NCI-H128 (cell line): ENCODE measurements around the gene KCNMB1.
"Not testable (repeated sequence)": the region's sequence is repeated elsewhere in the genome, so short reads cannot be mapped to it uniquely, and the experiment has no call there.

Experiments
- DNase-seq: peaks from one replicate; lab custom pipeline; 2025; ENCODE audit not compliant: unreplicated experiment; lab: John Stamatoyannopoulos, UW

KCNMB1 gene

GRCh38 chr5:170380361-170380951 is 8.7 kb downstream of the KCNMB1 start:
- DNase-seq: no peak

- DNase-seq: no peak
Measured at GRCh38 chr5:170378740-170379139, 10.4 kb downstream of the KCNMB1 start.

- no peak for DNase-seq
Measured at GRCh38 chr5:170377027-170377426, 12.1 kb downstream of the KCNMB1 start.

GRCh38 chr5:170376526-170376925 is 12.6 kb downstream of the KCNMB1 start:
- not testable (repeated sequence) for DNase-seq

GRCh38 chr5:170375283-170375682 is 13.9 kb downstream of the KCNMB1 start:
- no peak for DNase-seq

GRCh38 chr5:170372971-170373370 is 16.2 kb downstream of the KCNMB1 start:
- DNase-seq: no peak

GRCh38 chr5:170368586-170368985 is 20.6 kb downstream of the KCNMB1 start:
- DNase-seq: no peak

GRCh38 chr5:170366276-170366675 is 22.9 kb downstream of the KCNMB1 start:
- DNase-seq: no peak

GRCh38 chr5:170365831-170366230 is 23.3 kb downstream of the KCNMB1 start:
- no peak for DNase-seq

GRCh38 chr5:170365011-170365410 is 24.2 kb downstream of the KCNMB1 start:
- no peak for DNase-seq

GRCh38 chr5:170363671-170364070 is 25.5 kb downstream of the KCNMB1 start:
- DNase-seq: no peak

- DNase-seq: no peak
Measured at GRCh38 chr5:170362656-170363055, 26.5 kb downstream of the KCNMB1 start.

GRCh38 chr5:170362102-170362501 is 27.1 kb downstream of the KCNMB1 start:
- DNase-seq: no peak

GRCh38 chr5:170361616-170362015 is 27.6 kb downstream of the KCNMB1 start:
- DNase-seq: no peak

GRCh38 chr5:170361116-170361515 is 28.1 kb downstream of the KCNMB1 start:
- DNase-seq: no peak

- DNase-seq: no peak
Measured at GRCh38 chr5:170360709-170361108, 28.5 kb downstream of the KCNMB1 start.

GRCh38 chr5:170357955-170358444 is 31.2 kb downstream of the KCNMB1 start:
- no peak for DNase-seq

- no peak for DNase-seq
Measured at GRCh38 chr5:170355601-170356098, 33.5 kb downstream of the KCNMB1 start.

GRCh38 chr5:170353961-170354360 is 35.2 kb downstream of the KCNMB1 start:
- no peak for DNase-seq

GRCh38 chr5:170353011-170353761 is 36.0 kb downstream of the KCNMB1 start:
- no peak for DNase-seq

GRCh38 chr5:170348137-170348633 is 41.0 kb downstream of the KCNMB1 start:
- no peak for DNase-seq

GRCh38 chr5:170347022-170347567 is 42.1 kb downstream of the KCNMB1 start:
- DNase-seq: no peak
